Ishikawa (cell line): ENCODE data around the gene GPC6.

Experiments used
- CREB1 ChIP-seq: IDR thresholded peaks from 2 replicates; pipeline ENCODE4 v1.6.1; 2012; ENCODE audit warnings: low read depth
- EP300 ChIP-seq: IDR thresholded peaks from 2 replicates; pipeline ENCODE4 v1.6.1; 2012; ENCODE audit warnings: borderline replicate concordance
- FOXM1 ChIP-seq: IDR thresholded peaks from 2 replicates; pipeline ENCODE4 v1.6.1; 2012; ENCODE audit warnings: low read depth, borderline replicate concordance
- RAD21 ChIP-seq: IDR thresholded peaks from 2 replicates; pipeline ENCODE4 v1.6.1; 2012; ENCODE audit warnings: low read depth
- REST ChIP-seq: IDR thresholded peaks from 2 replicates; pipeline ENCODE4 v1.6.1; 2012; ENCODE audit warnings: low read depth, mild to moderate bottlenecking
- TAF1 ChIP-seq: IDR thresholded peaks from 2 replicates; pipeline ENCODE4 v1.6.1; 2012; ENCODE audit warnings: low read depth, mild to moderate bottlenecking
- USF1 ChIP-seq: IDR thresholded peaks from 2 replicates; pipeline ENCODE4 v1.6.1; 2012

- TF ChIP-seq TAF1, result no peak
- TF ChIP-seq REST, result no peak
- no peak for TF ChIP-seq CREB1
- no peak for TF ChIP-seq USF1
- TF ChIP-seq EP300, result no peak
- TF ChIP-seq RAD21, result no peak
- TF ChIP-seq FOXM1, result no peak
Measured at GRCh38 chr13:93377196-93377595, 150.6 kb downstream of the GPC6 start.
